Stimulated activated CD8-positive, alpha-beta memory T cell treated with anti-CD3 and anti-CD28 coated beads, Interleukin-2, amount 100 ng/mL, for 48 hours (primary cell): ENCODE measurements around the gene LARGE1.
A peak's percentile ranks its signal among the peaks of the same experiment; 100 is the strongest.
"Not testable (repeated sequence)": the region's sequence is repeated elsewhere in the genome, so short reads cannot be mapped to it uniquely, and the experiment has no call there.

ENCODE experiments used
- DNase-seq, 2 donors: peaks; one replicate each; pipeline ENCODE4 v3.0.0-alpha.2; 2020; ENCODE audit warnings: low read depth in 2 of 2

The LARGE1 gene

GRCh38 chr22:33599596-33599995, 320.7 kb downstream of the LARGE1 start:
- no peak for DNase-seq

- no peak for DNase-seq
Measured at GRCh38 chr22:33598821-33599220, 321.5 kb downstream of the LARGE1 start.

- DNase-seq = no peak
Measured at GRCh38 chr22:33597274-33597985, 322.8 kb downstream of the LARGE1 start.

- no peak for DNase-seq
Measured at GRCh38 chr22:33593818-33594217, 326.5 kb downstream of the LARGE1 start.

- DNase-seq = no peak
Measured at GRCh38 chr22:33591946-33592345, 328.3 kb downstream of the LARGE1 start.

DNA sequence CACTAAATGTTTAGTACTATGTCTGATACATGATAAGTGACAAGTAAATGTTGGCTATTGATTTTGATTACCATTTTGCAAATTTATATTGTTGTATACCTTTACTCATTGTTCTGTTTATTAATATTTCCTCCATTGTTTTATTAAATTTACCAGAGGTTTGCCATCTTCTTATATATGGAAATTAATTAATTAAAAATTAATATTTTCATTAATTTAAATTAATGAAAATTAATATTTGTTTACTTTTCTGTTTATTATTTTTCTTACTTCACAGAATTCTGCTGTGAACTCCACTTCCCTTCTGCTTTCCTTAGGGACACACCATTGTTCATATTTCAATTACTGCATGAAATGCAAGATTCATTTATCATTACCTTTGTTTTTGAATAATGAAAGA, 331.0 kb downstream of the LARGE1 start:
- DNase-seq = no peak

DNA sequence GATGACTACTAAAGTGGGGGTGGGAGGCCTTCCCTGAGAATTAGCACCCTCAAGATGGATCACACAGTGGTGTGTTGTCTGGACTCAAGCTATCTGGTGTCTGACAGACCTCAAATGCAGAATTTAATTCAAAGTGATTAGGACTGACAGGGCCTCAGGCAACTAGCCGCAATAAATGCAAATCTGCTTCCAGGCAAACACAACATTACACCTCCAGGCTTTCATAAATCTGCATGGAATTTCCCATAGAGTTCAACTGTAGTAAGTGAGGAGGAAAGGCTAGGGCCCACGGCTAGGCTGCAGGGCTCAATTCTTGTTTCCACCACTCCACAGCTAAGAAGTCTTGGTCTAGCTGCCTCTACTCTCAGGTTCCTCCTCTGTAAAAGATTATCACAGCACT, 331.4 kb downstream of the LARGE1 start:
- DNase-seq = no peak

GRCh38 chr22:33584152-33584551, 336.1 kb downstream of the LARGE1 start:
- DNase-seq = no peak

DNA sequence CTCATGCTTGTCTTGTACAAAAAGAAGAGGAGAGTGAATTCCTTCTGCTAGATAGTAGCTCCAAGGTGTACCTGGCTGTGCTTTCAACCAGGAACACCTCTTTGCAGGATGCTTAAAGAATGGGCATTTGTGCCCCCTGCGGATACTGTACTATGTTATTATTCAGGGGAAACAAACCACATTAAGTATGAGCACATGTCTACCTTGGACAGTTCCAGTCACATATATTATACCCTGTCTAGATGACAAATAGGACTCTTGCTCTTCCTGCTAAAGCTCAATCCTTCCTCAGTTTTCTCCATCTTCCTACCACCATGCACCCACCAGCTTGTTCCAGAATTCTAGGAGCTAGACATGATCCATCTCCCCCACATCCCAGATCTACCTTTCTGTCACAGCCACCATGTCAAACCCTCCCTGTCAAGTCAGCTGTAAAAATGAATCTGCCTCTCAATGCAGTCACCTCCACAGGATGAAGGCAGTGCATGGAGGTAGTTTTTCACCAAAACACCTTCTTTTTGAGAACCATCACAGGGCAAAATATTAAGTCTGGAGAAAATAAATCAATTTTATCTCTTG, 337.4 kb downstream of the LARGE1 start:
- DNase-seq = no peak

- DNase-seq = no peak
Measured at GRCh38 chr22:33580310-33580709, 340.0 kb downstream of the LARGE1 start.

- peak in 1 of 2 donors; percentile 12 for DNase-seq
Measured at GRCh38 chr22:33579448-33580093, 340.7 kb downstream of the LARGE1 start.

DNA sequence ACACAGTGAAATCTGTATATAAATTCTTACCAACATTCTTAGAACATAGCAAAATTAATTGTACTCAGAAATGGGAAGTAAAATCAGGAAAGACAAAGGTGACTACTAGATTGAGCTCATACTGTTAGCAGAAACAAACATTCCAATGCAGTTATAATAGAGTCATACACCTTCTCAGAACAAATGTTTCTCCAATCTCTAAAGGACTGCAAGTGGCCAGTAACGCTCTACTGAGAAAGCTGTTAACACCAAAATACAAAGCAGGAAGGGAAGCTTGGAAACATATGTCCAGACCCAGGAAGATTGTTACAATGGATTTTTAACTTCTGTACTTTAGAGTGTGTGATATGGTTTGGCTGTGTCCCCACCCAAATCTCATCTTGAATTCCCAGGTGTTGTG, 341.5 kb downstream of the LARGE1 start:
- no peak for DNase-seq

- no peak for DNase-seq
Measured at GRCh38 chr22:33577862-33578411, 342.3 kb downstream of the LARGE1 start.

DNA sequence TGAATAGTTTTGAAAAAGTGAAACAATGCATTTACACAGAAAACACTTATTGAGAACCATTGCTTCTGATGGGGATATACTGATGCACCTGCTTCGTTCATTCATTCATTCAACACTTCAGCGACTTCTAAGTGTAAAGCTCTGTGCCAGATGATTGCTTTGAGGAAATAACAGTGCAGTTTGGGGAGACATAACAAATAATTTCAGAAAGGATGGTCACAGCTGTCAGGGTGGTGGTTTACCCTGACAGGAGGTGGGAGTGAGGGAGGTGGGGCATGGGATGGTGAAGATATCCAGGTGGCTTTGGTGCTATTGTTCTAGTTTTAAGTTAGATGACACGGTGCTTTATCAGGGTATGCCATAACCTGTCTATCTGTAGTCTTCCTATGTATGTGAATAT, 344.1 kb downstream of the LARGE1 start:
- no peak for DNase-seq

DNA sequence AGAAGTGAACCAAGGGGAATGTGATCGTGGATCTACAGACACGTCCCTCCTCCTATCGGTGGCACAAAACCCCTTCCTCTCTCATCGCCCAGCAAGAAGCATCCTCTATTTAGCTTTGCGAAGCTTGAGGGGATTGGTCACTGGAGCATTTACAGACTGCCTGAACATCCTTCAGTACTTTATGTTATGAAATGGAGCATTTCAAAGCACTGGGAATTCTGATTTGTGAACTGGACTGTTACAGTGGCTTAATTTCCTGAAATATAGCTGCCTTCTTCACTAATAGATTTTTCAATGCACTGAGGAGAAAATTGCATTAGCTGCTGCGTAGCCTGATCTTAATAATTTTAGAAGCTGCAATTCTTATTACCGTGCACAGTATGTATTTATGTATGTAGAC, 344.5 kb downstream of the LARGE1 start:
- no peak for DNase-seq

DNA sequence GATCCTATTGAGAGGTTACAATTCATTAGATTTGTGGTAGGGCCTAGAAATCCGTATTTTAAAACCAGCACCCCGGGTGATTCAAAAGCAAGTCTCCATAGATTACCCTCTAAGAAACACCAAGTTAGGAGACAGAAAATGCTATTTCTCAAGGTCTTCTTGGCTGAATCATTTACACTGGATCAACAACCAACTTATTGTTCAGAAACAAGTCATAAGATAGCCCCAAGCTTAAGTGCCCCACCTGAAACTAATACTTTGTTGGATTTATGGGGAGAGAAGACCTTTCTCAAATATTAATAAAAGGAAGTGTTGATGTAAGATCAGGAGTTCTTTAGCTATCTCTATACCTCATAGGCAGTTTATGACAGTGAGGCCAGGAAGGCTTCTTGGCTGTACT, 345.2 kb downstream of the LARGE1 start:
- DNase-seq = no peak

GRCh38 chr22:33573479-33573878, 346.8 kb downstream of the LARGE1 start:
- no peak for DNase-seq

DNA sequence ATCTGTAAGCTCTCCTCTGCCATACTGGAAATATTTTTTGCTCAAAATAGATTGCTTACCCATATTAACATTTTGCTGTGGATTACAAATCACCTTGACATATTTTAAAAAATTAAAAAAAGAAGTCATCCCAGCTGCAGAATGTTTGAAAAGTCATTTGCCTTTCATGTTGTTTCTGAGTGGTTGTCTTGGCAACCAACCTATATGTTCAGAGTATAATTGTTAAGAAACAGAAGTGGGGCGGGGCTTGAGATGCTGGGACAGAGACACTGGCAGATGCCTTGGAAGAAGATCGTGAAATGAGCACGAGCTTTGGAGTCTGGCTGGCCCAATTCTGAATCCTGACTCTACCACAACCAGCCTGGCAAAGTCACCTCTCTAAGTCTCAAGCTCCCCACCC, 348.2 kb downstream of the LARGE1 start:
- DNase-seq = no peak

DNA sequence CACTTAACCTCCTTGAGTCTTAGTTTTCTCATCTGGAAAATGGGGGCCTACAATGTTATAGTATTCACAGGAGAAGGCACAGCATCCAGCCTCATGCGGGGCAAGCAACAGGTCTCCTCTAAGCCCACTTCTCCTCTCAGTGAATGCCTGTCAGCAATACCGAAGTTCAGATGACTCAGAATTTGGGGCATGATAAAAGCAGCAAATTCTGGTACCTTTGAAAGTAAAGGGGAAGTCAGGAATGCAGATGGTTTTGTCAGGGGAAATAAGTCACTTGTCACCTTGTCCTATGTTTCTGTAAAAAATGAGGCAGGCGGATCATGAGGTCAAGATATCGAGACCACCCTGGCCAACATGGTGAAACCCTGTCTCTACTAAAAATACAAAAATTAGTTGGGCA, 350.2 kb downstream of the LARGE1 start:
- DNase-seq = no peak

DNA sequence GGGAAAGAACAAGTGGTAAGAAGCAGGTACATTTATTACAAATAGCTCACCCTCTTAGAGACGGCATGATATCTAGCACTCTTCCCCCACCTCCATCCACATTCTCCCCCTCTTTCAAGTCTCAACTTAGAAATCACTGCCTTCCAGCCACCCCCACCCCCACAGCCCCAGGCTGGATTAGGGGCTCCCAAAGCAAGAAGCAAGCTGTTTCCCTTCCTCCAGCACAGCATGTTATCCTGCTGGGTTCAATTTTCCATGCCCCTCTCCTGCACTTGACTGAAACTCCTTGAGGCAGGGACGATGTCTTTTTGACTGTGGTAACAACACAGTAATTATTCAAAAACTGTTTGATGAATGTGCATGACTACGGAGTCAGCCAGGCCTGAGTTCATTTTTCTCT, 350.7 kb downstream of the LARGE1 start:
- DNase-seq = no peak

- DNase-seq = no peak
Measured at GRCh38 chr22:33569018-33569417, 351.3 kb downstream of the LARGE1 start.

GRCh38 chr22:33566495-33566894, 353.8 kb downstream of the LARGE1 start:
- not testable (repeated sequence) for DNase-seq

- no peak for DNase-seq
Measured at GRCh38 chr22:33565580-33565995, 354.7 kb downstream of the LARGE1 start.
